Ectodermal cell (in vitro differentiated cells): ENCODE results near the gene PSMG3.
"Not testable (repeated sequence)": the region's sequence is repeated elsewhere in the genome, so short reads cannot be mapped to it uniquely, and the experiment has no call there.

Experiments
- H3K27ac ChIP-seq: 2 replicates; pipeline ENCODE4 v1.7.0; 2013; ENCODE audit warnings: mild to moderate bottlenecking, low read depth, low read length; ENCODE audit not compliant: insufficient read depth, poor library complexity, severe bottlenecking
- H3K27me3 ChIP-seq: 2 replicates; pipeline ENCODE4 v1.7.0; 2013; ENCODE audit warnings: mild to moderate bottlenecking, low read length; ENCODE audit not compliant: insufficient read depth, control insufficient read depth, poor library complexity, severe bottlenecking
- H3K36me3 ChIP-seq: one replicate; pipeline ENCODE4 v1.7.0; 2013; ENCODE audit warnings: low read length; ENCODE audit not compliant: control insufficient read depth, insufficient read depth
- H3K4me1 ChIP-seq: one replicate; pipeline ENCODE4 v1.7.0; 2013; ENCODE audit warnings: low read length; ENCODE audit not compliant: control insufficient read depth, insufficient read depth
- H3K4me3 ChIP-seq: 2 replicates; pipeline ENCODE4 v1.7.0; 2013; ENCODE audit warnings: low read depth, low read length, control low read depth; ENCODE audit not compliant: insufficient read depth
- H3K9me3 ChIP-seq: 2 replicates; pipeline ENCODE4 v1.7.0; 2013; ENCODE audit warnings: mild to moderate bottlenecking, low read length, moderate library complexity; ENCODE audit not compliant: control insufficient read depth
- WGBS, 2 experiments: methylation state at CpG; one replicate each; pipeline ENCODE4 v1.1.7; 2013; ENCODE audit warnings: missing lambda C conversion rate in 2 of 2; 5-methylcytosine and 5-hydroxymethylcytosine counted together

PSMG3 gene

DNA sequence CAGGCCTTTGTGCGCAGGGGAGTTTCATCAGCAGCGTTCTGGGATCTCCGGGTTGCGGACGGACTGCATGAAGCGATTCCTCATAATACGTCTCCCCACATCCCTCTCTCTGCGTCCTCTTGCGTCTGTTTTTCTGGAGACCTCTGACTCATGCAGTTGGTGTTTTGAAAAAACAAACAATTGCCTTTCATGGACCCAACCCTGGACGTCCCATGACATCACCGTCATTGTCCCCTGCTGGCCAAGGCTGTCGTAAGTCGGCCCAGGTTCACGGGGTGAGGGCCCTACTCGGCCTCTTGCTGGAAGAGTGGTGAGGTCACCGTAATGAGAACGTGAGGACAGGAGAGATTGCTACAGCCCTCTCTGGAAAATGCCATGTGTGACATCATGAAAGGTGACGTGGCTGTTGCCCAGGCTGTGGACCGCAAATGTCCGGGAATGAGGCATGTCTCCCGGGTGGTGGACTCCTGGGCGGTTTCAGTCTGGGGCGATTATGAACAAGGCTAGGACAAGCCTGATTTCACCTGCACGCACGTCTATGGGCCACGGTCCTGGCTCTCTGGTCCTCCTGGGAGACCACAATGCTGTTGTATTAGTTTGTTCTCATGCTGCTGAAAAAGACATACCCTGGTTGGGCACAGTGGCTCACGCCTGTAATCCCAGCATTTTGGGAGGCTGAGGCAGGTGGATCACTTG lies 49.1 kb downstream of the PSMG3 start:
- H3K27ac ChIP-seq = no peak overlapping the region
- WGBS, 2 experiments = 87 to 88% methylated on average over 27 of the region's 27 CpGs
- H3K9me3 ChIP-seq = no peaks in the 10 kb centered on the region
- no peaks in the 10 kb centered on the region for H3K36me3 ChIP-seq
- H3K27me3 ChIP-seq = no peaks in the 10 kb centered on the region
- H3K4me3 ChIP-seq = no peak overlapping the region
- peaks cover 7% of the 10 kb centered on the region for H3K4me1 ChIP-seq

GRCh38 chr7:1519322-1519922 lies 50.4 kb downstream of the PSMG3 start:
- not testable (repeated sequence) for H3K36me3 ChIP-seq, H3K27ac ChIP-seq, H3K4me1 ChIP-seq, H3K27me3 ChIP-seq, H3K9me3 ChIP-seq, H3K4me3 ChIP-seq
- WGBS, 2 experiments = 92 to 93% methylated on average over 12 of the region's 12 CpGs
